ENCODE results near the gene SMIM38.

SMIM38 gene

DNA sequence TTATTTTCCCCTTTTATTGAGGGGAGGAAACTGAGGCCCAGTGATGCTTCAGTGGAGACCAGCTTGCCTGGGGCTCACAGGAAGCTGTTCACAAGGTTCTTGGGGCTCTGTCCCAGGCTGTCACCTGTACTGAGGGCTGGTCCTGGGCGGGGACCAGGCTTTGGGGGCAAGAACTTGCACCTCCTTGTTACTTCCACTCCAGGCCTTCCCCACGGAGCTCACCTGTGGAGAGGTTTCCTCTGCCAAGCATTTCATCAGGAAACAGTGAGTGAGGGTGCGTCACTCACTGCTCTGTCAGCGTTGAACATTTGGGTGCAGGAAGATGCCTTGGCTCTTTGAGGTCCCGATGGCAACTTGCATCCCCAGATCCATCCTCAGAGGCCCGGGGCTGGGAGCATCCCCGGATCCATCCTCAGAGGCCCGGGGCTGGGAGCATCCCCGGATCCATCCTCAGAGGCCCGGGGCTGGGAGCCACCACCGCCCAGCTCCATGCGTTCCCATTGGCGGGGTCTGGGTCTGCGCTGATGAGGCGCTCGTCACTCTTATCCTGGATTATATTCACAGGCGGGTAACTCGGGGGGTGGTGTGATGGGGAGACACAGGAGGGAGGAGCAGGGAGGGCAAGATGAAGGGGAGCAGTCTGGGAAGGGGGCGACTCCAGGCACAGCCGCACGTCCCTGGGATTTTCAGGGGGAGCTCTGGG, 1.4 kb upstream of the SMIM38 start:
- no peaks in the 10 kb centered on the region for H3K4me1 ChIP-seq (ENCODE audit: insufficient read depth, low read length, severe bottlenecking)
- no peaks in the 10 kb centered on the region for H4K20me1 ChIP-seq (ENCODE audit: insufficient read depth, low read length)
- no peaks in the 10 kb centered on the region; the same call in 1 of the 2 replicates for H3K27me3 ChIP-seq (ENCODE audit: insufficient read depth, low read length)
- H3K27ac ChIP-seq (ENCODE audit: low read depth, low read length, poor library complexity, severe bottlenecking), result no peak overlapping the region
- H3K4me2 ChIP-seq (ENCODE audit: low read length), result no peak overlapping the region
- no peak overlapping the region for H3K4me3 ChIP-seq (ENCODE audit: low read depth, low read length, poor library complexity, severe bottlenecking)
- H3K9me2 ChIP-seq (ENCODE audit: low read depth, low read length), result no peaks in the 10 kb centered on the region
- H3K36me3 ChIP-seq (ENCODE audit: insufficient read depth, low read length), result no peaks in the 10 kb centered on the region
- H3K9ac ChIP-seq (ENCODE audit: low read length), result no peak overlapping the region
- no peak overlapping the region for H2AFZ ChIP-seq (ENCODE audit: low read length)
- H3F3A ChIP-seq (ENCODE audit: insufficient read depth, low read length), result no peaks in the 10 kb centered on the region
- TF ChIP-seq, protein P1, sequence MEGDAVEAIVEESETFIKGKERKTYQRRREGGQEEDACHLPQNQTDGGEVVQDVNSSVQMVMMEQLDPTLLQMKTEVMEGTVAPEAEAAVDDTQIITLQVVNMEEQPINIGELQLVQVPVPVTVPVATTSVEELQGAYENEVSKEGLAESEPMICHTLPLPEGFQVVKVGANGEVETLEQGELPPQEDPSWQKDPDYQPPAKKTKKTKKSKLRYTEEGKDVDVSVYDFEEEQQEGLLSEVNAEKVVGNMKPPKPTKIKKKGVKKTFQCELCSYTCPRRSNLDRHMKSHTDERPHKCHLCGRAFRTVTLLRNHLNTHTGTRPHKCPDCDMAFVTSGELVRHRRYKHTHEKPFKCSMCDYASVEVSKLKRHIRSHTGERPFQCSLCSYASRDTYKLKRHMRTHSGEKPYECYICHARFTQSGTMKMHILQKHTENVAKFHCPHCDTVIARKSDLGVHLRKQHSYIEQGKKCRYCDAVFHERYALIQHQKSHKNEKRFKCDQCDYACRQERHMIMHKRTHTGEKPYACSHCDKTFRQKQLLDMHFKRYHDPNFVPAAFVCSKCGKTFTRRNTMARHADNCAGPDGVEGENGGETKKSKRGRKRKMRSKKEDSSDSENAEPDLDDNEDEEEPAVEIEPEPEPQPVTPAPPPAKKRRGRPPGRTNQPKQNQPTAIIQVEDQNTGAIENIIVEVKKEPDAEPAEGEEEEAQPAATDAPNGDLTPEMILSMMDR (IDR thresholded peaks at IDR 0.05; ENCODE audit: low read length), result no peak
- no peak for TF ChIP-seq EZH2 (IDR thresholded peaks at IDR 0.05; ENCODE audit: borderline replicate concordance, low read length)
- H3K9me3 ChIP-seq (ENCODE audit: low read length), result no peaks in the 10 kb centered on the region
- H3K79me2 ChIP-seq (ENCODE audit: insufficient read depth, low read length), result no peaks in the 10 kb centered on the region

DNA sequence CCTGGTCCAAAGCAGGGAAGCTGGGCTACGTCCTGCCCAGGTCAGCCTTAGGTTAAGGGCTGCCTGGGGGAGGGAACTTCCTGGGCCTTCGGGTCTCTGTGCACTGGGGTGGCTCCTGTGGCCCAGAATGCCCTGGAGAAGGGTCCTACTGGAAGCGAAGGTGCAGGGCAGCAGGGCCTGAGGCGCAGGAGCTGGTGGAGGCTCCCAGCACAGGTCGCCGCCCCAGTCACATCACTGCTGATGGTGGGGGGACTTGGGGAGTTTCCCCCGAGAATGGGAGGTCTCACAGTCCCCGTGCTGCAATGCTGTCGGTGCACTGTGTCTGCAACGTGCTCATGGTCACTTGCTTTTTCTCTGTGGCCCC, 815 bp upstream of the SMIM38 start:
- Histone ChIP-seq H3K27me3 (ENCODE audit: insufficient read depth, low read length) (no peaks in the 10 kb centered on the region; the same call in 1 of the 2 replicates), H2AFZ (ENCODE audit: low read length) (no peak overlapping the region), H3K4me2 (ENCODE audit: low read length) (no peak overlapping the region), H3K4me3 (ENCODE audit: low read depth, low read length, poor library complexity, severe bottlenecking) (no peak overlapping the region), H3K36me3 (ENCODE audit: insufficient read depth, low read length) (no peaks in the 10 kb centered on the region), H4K20me1 (ENCODE audit: insufficient read depth, low read length) (no peaks in the 10 kb centered on the region), H3K9me2 (ENCODE audit: low read depth, low read length) (no peaks in the 10 kb centered on the region), H3K27ac (ENCODE audit: low read depth, low read length, poor library complexity, severe bottlenecking) (no peak overlapping the region), H3K9ac (ENCODE audit: low read length) (no peak overlapping the region), H3K79me2 (ENCODE audit: insufficient read depth, low read length) (no peaks in the 10 kb centered on the region), H3K9me3 (ENCODE audit: low read length) (no peaks in the 10 kb centered on the region), H3K4me1 (ENCODE audit: insufficient read depth, low read length, severe bottlenecking) (no peaks in the 10 kb centered on the region), H3F3A (ENCODE audit: insufficient read depth, low read length) (no peaks in the 10 kb centered on the region)
- TF ChIP-seq EZH2 (IDR thresholded peaks at IDR 0.05; ENCODE audit: borderline replicate concordance, low read length), result no peak

- Histone ChIP-seq H3K4me1 (ENCODE audit: insufficient read depth, low read length, severe bottlenecking) (no peaks in the 10 kb centered on the region), H3K27me3 (ENCODE audit: insufficient read depth, low read length) (no peaks in the 10 kb centered on the region; the same call in 1 of the 2 replicates), H3K79me2 (ENCODE audit: insufficient read depth, low read length) (no peaks in the 10 kb centered on the region), H3K9me2 (ENCODE audit: low read depth, low read length) (no peaks in the 10 kb centered on the region), H3K4me3 (ENCODE audit: low read depth, low read length, poor library complexity, severe bottlenecking) (no peak overlapping the region), H3F3A (ENCODE audit: insufficient read depth, low read length) (no peaks in the 10 kb centered on the region), H3K36me3 (ENCODE audit: insufficient read depth, low read length) (no peaks in the 10 kb centered on the region), H3K4me2 (ENCODE audit: low read length) (no peak overlapping the region), H3K9ac (ENCODE audit: low read length) (no peak overlapping the region), H3K9me3 (ENCODE audit: low read length) (no peaks in the 10 kb centered on the region), H3K27ac (ENCODE audit: low read depth, low read length, poor library complexity, severe bottlenecking) (no peak overlapping the region), H4K20me1 (ENCODE audit: insufficient read depth, low read length) (no peaks in the 10 kb centered on the region), H2AFZ (ENCODE audit: low read length) (no peak overlapping the region)
- TF ChIP-seq, protein P1 (IDR thresholded peaks at IDR 0.05; ENCODE audit: low read length), result no peak
- TF ChIP-seq EZH2 (IDR thresholded peaks at IDR 0.05; ENCODE audit: borderline replicate concordance, low read length), result no peak
Measured at GRCh38 chr11:69156235-69156639, 502 bp downstream of the SMIM38 start.

DNA sequence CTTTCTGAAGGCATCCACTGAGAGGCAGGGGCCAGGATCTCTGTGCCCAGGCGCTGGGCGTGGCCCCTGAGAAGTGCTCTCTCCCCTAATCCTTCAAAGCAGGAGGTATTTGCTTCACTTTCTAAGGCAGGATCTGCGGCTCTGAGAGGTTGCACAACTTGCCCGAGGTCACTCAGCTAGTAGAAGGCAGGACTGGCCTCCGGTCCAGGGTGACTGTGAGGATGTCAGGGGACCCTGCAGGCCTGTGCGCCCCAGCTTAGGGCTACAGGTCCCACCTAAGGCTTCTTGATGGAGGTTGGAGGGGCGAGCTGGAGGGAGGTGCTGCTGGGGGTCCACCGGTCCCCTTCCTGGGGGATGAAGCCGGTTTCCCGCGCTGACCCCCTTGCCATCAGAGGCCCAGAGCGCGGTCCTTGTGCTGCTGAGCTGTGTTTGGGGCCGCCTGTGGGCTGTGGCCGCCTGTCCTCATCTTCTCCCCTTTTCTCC, 979 bp downstream of the SMIM38 start:
- Histone ChIP-seq H3K27ac (ENCODE audit: low read depth, low read length, poor library complexity, severe bottlenecking) (no peak overlapping the region), H4K20me1 (ENCODE audit: insufficient read depth, low read length) (no peaks in the 10 kb centered on the region), H3K36me3 (ENCODE audit: insufficient read depth, low read length) (no peaks in the 10 kb centered on the region), H3K9ac (ENCODE audit: low read length) (no peak overlapping the region), H3K79me2 (ENCODE audit: insufficient read depth, low read length) (no peaks in the 10 kb centered on the region), H3K9me2 (ENCODE audit: low read depth, low read length) (no peaks in the 10 kb centered on the region), H3K4me1 (ENCODE audit: insufficient read depth, low read length, severe bottlenecking) (no peaks in the 10 kb centered on the region), H3K9me3 (ENCODE audit: low read length) (no peaks in the 10 kb centered on the region), H3F3A (ENCODE audit: insufficient read depth, low read length) (no peaks in the 10 kb centered on the region), H2AFZ (ENCODE audit: low read length) (no peak overlapping the region), H3K4me2 (ENCODE audit: low read length) (no peak overlapping the region), H3K27me3 (ENCODE audit: insufficient read depth, low read length) (no peaks in the 10 kb centered on the region), H3K4me3 (ENCODE audit: low read depth, low read length, poor library complexity, severe bottlenecking) (no peak overlapping the region)
- no peak for TF ChIP-seq EZH2 (IDR thresholded peaks at IDR 0.05; ENCODE audit: borderline replicate concordance, low read length)
- TF ChIP-seq, protein P1 (IDR thresholded peaks at IDR 0.05; ENCODE audit: low read length), result no peak
